Colonic mucosa (tissue), 4 donors: ENCODE results near the gene ANKRD27. TPM values are rescaled to one million over a fixed set of nuclear protein-coding genes. Genes with fewer than 3 reads are reported as not detected.
A peak's percentile ranks its signal among the peaks of the same experiment; 100 is the strongest.

Experiments used
- DNase-seq: peaks from one replicate; pipeline ENCODE4 v3.0.0-alpha.2; 2020
- H3K27ac ChIP-seq: fragments of 200-600 bp; one replicate; pipeline ENCODE4 v1.8.0; 2021
- H3K27me3 ChIP-seq: fragments of 200-600 bp; one replicate; pipeline ENCODE4 v1.8.0; 2021
- H3K36me3 ChIP-seq: fragments of 200-600 bp; one replicate; pipeline ENCODE4 v1.8.0; 2021
- H3K4me1 ChIP-seq: fragments of 200-600 bp; one replicate; pipeline ENCODE4 v1.8.0; 2021; ENCODE audit warnings: mild to moderate bottlenecking
- H3K4me3 ChIP-seq: fragments of 200-600 bp; one replicate; pipeline ENCODE4 v1.8.0; 2021
- H3K9ac ChIP-seq, 2 donors: one replicate each; pipeline ENCODE4 v1.7.0; 2013; ENCODE audit warnings: control low read depth in 2 of 2, low read depth in 2 of 2, low read length in 2 of 2
- H3K9me3 ChIP-seq: fragments of 200-600 bp; one replicate; pipeline ENCODE4 v1.8.0; 2021
- CTCF ChIP-seq: fragments of 200-600 bp; IDR thresholded peaks from one replicate; pipeline ENCODE4 v1.8.0; 2022; ENCODE audit warnings: antibody characterized with exemption, mild to moderate bottlenecking
- intact Hi-C: fragments of 100-400 bp; cut with DNase I; formaldehyde crosslinking; loops from one replicate; pipeline ENCODE4 v1.14.1; 2022
- total RNA-seq, 2 donors: library from RNA; stranded (reverse); fragmentation: NEBNext Ultra II Directional in 1 of 2; extraction: Animal tissue kit (Norgen Biotek cat#: 25700) in 1 of 2; gene quantifications; one replicate each; pipeline ENCODE4 v1.2.1, GENCODE V29; 2021
- donor health status: healthy.
- donor health status: DM: no; HTN: no; CAD: no.
- donor health status: DM: no; HTN: no; CAD: no.

The ANKRD27 gene
- total RNA-seq, 2 donors from 2014 or later = 36.6 to 37.1 TPM

- no peaks in the 10 kb centered on the region for H3K36me3 ChIP-seq
- peaks cover 22% of the 10 kb centered on the region for H3K4me1 ChIP-seq
- H3K27ac ChIP-seq = no peak overlapping the region
- peaks cover 21% of the 10 kb centered on the region for H3K27me3 ChIP-seq
- intact Hi-C loops = loop anchor here (10.0 kb wide), 2 partner anchors 89 to 289 kb away; partner anchors contain the start of gene PDCD5
- TF ChIP-seq CTCF = no peak
- H3K4me3 ChIP-seq = no peak overlapping the region
- H3K9me3 ChIP-seq = no peaks in the 10 kb centered on the region
- H3K9ac ChIP-seq = no peak overlapping the region
- no peak for DNase-seq
Observed at GRCh38 chr19:32673573-32673972, 1.4 kb downstream of the ANKRD27 start.

GRCh38 chr19:32672841-32673240, 2.1 kb downstream of the ANKRD27 start:
- Histone ChIP-seq H3K27ac (no peak overlapping the region), H3K36me3 (no peaks in the 10 kb centered on the region), H3K9me3 (no peaks in the 10 kb centered on the region), H3K4me1 (peaks cover 22% of the 10 kb centered on the region), H3K9ac (peak overlapping the region in 1 of 2 donors; percentile 29), H3K4me3 (no peak overlapping the region), H3K27me3 (peaks cover 21% of the 10 kb centered on the region)
- DNase-seq = no peak
- intact Hi-C loops = loop anchor here (10.0 kb wide), 2 partner anchors 88 to 288 kb away; partner anchors contain the start of gene PDCD5
- no peak for TF ChIP-seq CTCF

DNA sequence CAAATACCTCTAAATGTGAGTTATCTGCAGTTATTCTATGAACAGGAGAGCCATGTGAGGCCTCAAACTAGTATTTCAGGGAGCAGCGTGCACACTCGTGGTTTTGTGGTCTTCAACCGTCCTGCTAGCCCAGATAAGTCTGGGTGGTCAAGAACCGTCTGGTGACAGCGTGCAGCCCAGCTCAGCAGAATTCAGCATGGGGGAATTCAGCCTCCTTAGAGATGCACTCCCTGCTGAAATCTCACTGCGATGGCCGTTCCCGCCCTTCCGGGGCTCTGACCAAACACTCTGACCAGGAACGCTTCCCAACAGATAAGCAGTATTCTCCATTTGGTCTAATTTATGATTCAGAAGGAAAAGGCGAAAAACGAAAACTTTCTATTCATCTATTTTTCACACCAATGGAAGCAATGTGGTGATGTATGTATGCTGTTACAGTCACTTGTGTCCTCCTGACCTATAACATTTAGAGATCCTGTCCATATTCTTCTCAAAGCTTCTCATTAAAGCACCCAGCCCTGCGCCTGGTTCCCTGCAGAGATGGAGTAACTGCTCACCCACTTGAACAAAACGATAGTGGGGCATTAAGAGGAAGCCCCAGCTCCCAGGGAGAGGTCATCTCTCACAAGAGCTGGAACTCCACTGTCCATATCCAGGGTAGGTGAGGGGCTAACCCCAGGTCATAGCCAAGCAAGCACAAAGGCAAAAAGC, 2.9 kb downstream of the ANKRD27 start:
- Histone ChIP-seq H3K9me3 (no peaks in the 10 kb centered on the region), H3K4me1 (peaks cover 22% of the 10 kb centered on the region), H3K4me3 (no peak overlapping the region), H3K27me3 (peaks cover 13% of the 10 kb centered on the region), H3K27ac (no peak overlapping the region), H3K36me3 (no peaks in the 10 kb centered on the region), H3K9ac (no peak overlapping the region)
- intact Hi-C loops = loop anchor here (10.0 kb wide), 2 partner anchors 87 to 287 kb away; partner anchors contain the start of gene PDCD5
- no peak for TF ChIP-seq CTCF
- no peak for DNase-seq

DNA sequence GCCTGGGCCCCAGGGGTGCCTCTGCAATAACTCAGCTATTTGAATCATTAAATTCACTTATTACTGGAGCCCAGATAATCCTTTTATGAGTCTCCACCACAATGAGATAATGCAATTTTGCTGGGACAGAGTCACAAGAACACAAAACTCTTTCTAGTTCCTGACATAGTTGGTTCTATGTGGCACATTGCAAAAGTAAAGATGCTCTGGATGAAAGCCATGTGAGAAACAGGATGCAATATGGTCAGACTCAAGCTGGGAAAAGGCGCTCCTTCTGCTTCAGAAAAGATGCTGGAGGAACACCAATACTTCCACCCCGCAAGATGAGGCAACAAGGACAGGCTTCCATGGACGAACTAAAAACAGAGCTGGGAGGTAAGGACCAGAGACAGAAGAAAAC, 5.7 kb downstream of the ANKRD27 start:
- Histone ChIP-seq H3K27me3 (no peaks in the 10 kb centered on the region), H3K4me1 (peaks cover 15% of the 10 kb centered on the region), H3K4me3 (no peak overlapping the region), H3K9ac (no peak overlapping the region), H3K36me3 (no peaks in the 10 kb centered on the region), H3K9me3 (no peaks in the 10 kb centered on the region), H3K27ac (no peak overlapping the region)
- no peak for TF ChIP-seq CTCF
- intact Hi-C loops = no loop called here
- DNase-seq = no peak

- Histone ChIP-seq H3K27ac (no peak overlapping the region), H3K36me3 (no peaks in the 10 kb centered on the region), H3K4me3 (no peak overlapping the region), H3K9ac (no peak overlapping the region), H3K9me3 (no peaks in the 10 kb centered on the region), H3K27me3 (no peaks in the 10 kb centered on the region), H3K4me1 (peaks cover 10% of the 10 kb centered on the region)
- DNase-seq = no peak
- intact Hi-C loops = no loop called here
- TF ChIP-seq CTCF = no peak
Observed at GRCh38 chr19:32666084-32666483, 8.9 kb downstream of the ANKRD27 start.
